HG02852 (cell line): ENCODE measurements around the gene IRF6.

Experiments
- ATAC-seq: cut with Tn5 transposase; IDR thresholded peaks from one replicate; pipeline ENCODE4 v1.9.1; 2021; ENCODE audit warnings: mild to moderate bottlenecking, moderate library complexity; ENCODE audit not compliant: unreplicated experiment

The IRF6 gene

DNA sequence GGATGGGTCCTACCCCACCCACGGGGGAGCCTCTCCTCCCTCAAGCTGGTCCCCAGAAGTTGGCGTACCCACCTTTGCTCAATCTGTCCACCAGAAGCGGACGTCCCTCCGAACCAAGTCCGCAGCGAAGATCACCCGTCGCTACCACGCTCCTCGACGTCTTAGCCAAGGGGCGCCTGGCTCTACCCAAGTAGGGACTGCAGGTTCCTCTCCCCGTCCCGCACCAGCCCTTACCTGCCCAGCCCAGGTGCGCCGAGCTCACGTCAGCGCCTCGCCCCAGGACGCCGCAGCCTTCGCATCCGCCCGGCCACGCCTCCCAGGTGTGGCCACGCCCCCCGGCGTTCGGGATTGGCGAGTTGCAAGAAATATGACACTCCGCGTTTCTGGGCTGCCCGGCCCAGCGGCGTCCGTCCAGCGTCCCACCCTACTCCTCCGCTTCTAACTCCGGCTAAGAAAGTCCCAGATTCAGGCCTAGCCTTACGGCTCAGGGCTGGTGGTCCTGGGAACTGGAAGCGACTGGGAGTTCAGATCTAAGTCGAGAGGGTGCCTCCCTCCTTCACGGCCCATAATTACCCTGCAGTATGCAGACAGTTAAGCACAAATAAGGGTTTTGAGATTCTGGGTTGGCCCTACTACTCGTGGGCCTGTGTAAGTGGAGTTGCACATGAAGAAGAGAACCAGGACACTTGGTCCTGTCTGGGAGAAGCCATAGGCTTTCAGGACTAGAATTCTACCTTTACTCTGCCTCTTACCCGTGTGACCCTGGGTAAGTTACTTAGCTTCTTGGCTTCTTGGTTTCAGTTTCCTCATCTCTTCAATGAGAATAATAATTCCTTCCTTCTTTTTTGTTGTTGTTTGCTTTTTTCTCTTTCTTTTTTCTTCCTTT lies at the start of gene IRF6:
TSS of gene IRF6 (minus strand) at position 268 of the 886 bp plus-strand sequence. CDS start 4,729 bp downstream, outside the sequence.
- ATAC-seq, result peak; percentile 95

DNA sequence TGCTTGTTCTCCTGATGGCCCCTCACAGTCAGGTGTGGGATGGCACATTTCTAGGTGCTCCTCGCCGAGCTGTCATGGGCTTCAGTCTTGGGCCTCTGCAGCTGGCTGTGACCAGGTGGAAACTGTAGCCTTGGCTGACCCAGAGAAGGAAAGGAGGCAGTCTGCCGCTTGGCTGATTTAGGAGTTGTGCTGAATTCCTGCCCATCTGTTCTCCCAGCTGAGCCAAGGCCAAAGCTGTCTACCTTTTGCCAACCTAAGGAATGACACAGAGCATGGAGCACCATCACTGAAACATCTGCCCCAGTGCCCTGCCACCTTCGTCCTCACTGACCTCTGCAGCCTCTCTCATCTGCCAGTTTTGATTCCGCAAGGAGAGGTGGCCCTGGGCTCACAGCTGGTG lies 49.7 kb upstream of the IRF6 start:
- no peak for ATAC-seq

GRCh38 chr1:209855006-209855405 lies 49.1 kb upstream of the IRF6 start:
- ATAC-seq, result no peak

DNA sequence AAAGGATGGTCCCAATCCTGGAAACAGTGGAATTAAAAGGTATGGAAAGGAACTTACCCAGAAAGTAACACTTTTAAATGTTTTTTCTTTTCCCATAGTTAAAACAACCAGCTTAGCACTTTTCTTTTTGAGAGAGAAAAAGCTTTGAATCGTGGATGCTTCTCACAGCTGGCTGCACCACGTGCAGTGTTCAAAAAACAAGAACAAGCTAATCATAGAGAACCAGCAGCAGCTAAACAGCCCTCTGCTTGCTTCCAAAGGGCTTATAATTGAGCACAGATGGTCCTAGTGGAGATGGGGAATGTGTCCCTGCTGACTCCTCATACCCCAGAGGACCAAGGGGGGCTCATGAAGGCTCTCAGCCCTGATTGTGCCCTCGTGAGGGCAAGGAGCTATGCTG lies 48.3 kb upstream of the IRF6 start:
- ATAC-seq, result no peak

DNA sequence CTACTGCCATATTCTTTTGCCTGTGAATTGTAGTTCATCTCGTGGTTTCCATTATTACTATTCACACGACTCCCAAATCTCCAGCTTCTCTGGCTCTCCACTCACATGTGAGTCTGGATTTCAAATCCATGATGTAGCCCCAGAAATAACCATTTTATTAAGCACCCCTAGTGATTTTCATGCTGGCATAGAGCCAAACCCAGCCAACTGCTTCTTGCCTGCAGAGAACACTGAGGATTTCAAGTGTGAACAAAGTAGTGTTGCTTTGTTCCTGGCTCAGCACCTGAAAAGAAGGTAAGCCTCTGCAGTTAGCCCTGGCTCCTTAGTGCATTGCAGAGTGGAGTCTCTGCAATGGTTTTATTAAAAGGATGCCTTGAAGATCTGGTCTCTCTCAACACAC lies 47.7 kb upstream of the IRF6 start:
- no peak for ATAC-seq

DNA sequence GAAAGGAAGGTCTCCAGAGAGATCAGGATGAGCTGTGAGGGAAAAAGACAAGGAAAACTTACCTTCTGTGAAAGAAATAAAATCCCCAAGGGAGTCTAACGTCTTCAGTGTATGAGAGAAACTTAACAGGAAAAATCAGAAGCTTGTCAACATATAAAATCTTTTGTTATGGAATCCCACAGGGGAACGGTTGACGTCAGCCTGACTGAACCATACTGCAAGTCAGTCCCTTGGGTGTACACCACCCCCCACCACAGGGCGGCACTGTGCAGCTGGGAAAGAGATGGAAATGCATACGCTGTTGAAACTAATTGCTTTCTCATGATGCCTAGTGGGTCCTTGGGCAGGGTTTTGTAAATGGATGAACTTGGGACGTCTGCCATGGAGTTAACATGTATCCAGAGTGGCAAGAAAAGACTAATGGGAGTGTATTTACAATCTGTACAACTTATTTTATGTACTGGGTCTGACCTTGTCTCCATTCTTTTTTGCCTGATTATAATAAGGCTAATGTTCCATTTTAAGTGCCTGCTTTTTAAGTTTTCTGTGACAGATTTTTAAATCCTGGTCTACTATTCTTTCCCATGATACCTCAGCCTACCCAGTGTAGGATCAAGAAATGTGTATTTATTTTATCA lies 44.5 kb upstream of the IRF6 start:
- peak; percentile 57 for ATAC-seq

DNA sequence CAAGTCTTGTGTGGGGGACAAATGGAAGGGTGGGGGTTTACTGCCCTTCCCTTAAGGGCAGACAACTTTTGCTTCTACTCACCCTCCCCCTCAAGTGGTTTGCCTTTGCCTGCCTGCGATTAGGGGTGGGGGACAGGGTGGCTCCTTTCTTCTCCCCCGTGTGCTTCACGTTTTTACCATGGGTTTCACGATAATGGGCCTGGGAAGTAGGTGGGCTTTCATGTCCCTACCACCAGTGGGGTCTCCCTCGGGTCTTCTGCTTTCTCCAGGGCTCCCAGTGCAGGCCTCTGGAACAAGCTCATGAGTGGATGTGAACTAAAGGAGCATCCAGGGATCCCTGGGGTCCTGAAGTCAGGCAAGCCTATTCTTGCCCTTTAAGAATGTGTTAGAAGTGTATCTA lies 43.4 kb upstream of the IRF6 start:
- no peak for ATAC-seq

DNA sequence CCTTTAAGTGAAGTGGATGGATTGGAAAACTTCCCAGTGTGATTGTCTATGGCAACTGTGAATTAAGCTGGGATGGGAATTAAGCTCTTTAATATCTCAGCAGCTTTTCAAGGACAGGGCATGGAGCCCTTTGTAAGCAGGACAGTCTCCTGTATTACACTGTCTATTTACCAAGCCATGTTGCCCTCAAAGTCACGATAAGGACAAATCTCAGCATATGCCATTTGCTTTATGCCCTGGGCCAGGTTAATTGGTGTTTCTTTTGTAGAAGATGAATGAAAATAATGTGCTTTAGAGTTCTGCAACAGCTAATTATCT lies 39.4 kb upstream of the IRF6 start:
- ATAC-seq, result no peak

DNA sequence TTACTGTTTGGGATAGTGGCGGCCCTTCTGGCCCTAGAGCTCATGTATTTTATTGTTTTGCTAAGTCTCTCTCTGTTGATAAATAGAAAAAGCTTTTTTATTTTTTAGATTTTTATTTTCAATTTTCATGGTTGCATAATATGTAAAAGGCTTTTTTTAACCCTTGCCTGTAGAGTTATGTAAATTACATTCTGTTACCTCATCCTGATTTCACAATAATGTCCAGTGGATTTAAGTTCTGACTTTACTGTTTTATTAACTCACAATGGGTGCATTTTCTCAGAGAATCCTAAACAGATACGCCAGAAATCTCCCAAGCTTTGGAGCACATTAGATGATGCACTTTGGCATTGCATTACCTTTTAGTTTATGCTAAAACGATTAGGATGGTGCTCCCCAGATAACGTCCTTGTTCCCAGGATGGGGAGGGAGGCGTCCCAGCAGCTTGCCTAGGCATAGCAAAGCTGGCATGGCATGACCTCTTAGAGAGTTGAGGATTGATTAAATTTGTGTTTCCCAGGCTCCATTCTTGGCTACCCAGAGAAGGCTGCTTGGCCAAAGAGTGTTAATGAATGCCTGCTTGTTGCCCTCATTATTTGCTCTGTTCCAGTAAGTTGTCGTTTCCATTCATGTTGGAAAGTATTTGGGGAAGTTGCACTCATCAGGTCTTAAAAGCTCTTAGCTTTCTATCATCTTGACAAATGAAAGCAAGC lies 38.9 kb upstream of the IRF6 start:
- ATAC-seq, result no peak

GRCh38 chr1:209840611-209841010 lies 34.7 kb upstream of the IRF6 start:
- ATAC-seq, result no peak

GRCh38 chr1:209839875-209840546 lies 34.1 kb upstream of the IRF6 start:
- no peak for ATAC-seq

DNA sequence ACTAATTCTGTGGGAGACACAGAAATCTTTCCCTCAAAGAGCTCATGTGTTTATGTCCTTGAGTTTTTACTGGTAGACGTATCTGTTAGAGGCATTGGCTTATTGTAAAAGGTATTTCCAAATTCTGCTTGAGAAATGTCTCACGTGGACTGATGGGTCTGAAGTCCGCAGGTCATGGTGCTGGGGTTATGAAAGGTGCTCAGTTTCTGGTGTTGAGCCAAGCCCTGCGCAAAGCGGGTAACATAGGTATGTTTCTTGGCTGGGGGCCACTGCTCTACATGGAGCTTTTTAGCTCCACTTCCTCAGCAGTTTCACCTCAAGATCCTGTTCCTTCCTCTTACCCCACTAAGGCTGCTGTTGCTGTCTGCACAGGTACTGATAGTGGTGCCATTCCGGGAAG lies 32.6 kb upstream of the IRF6 start:
- ATAC-seq, result no peak

DNA sequence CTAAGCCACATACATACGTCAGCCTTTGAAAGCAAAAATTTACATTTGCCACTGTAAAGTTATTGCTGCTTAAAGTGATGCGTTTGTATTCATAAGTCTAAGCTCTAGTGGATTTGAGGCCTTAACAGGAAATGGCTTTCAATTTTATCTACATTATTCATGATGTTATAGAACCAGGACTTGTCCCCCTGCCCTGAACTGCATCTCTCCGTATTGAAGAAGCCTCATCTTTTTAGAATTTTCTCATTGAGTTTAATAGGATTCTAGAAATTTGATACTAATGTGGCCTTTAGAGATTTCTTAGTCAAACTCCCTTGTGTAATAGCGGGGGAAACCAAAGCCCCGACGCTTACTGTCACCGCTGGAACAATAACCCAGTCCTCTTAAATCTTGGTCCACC lies 31.7 kb upstream of the IRF6 start:
- no peak for ATAC-seq

DNA sequence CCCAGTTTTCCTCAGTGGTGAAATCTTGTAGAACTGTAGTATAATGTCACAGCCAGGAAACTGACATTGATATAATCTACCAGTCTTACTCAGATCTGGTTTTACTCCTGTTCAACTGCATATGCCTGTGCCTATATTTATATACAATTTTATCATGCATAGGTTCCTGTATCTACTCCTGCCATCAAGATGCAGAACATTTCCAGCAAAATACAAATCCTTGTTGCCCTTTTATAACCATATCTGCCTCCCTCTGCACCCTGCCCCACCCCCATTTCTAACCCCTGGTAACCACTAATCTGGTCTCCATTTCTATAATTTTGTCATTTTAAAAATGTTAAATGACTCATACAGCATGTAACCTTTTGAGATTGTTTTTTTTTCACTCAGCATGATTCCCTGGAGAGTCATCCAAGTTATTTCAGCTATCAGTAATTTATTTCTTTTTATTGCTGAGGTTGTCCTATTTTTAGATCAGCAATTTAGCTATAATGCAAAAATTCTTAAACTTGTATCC lies 29.9 kb upstream of the IRF6 start:
- no peak for ATAC-seq

GRCh38 chr1:209831615-209832014 lies 25.7 kb upstream of the IRF6 start:
- ATAC-seq, result no peak

- ATAC-seq, result no peak
Measured at GRCh38 chr1:209830722-209831121, 24.8 kb upstream of the IRF6 start.

DNA sequence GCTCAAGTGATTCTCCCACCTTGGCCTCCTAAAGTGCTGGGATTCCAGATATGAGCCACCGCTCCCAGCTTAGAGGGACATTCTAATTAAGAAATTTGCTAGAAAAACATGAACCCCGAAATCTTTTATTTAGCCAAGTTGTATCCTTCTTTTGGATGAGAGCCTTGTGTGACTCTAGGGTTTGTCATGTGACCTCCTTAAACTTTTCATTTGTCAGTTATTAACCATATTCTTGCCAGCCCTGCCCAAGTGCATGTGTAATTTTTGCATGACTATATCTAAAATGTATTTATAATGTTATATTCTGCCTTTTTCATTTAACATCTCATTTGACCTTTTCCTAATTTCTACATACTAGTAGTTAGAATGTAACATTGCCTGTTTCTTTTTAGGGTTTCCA lies 23.8 kb upstream of the IRF6 start:
- no peak for ATAC-seq

GRCh38 chr1:209827384-209828262 lies 21.7 kb upstream of the IRF6 start, which contains the start of gene UTP25:
TSS of gene UTP25 (plus strand) at chr1:209827972. CDS start at chr1:209828064, 92 bp downstream.
- ATAC-seq, result peak; percentile 88

- no peak for ATAC-seq
Measured at GRCh38 chr1:209825591-209826434, 19.9 kb upstream of the IRF6 start.
